HL-60 (cell line): ENCODE data around the gene PERP.
"Not testable (repeated sequence)": the region's sequence is repeated elsewhere in the genome, so short reads cannot be mapped to it uniquely, and the experiment has no call there.

Experiments
- DNase-seq, 2 experiments: peaks; one replicate each; pipeline ENCODE4 v3.0.0-alpha.2; 2010 to 2020; ENCODE audit warnings: low read depth in 1 of 2, low spot score in 1 of 2
- H3K27ac ChIP-seq: fragments of 250-450 bp; sonication (Bioruptor Pico); replicated peaks from 2 replicates; pipeline ENCODE4 v1.5.1; 2020; ENCODE audit warnings: mild to moderate bottlenecking, moderate library complexity
- H3K27me3 ChIP-seq: fragments of 250-450 bp; sonication (Bioruptor Pico); 2 replicates; pipeline ENCODE4 v1.5.1; 2021; ENCODE audit warnings: mild to moderate bottlenecking, moderate library complexity; ENCODE audit not compliant: insufficient read depth, poor library complexity, severe bottlenecking
- H3K4me3 ChIP-seq: replicated peaks from 2 replicates; pipeline ENCODE4 v1.5.1; 2011; ENCODE audit warnings: mild to moderate bottlenecking, control low read depth, low read length; ENCODE audit not compliant: insufficient read depth
- CTCF ChIP-seq: IDR thresholded peaks from one replicate; pipeline ENCODE4 v1.5.1; 2011; ENCODE audit warnings: low read length, control low read depth, inconsistent platforms; ENCODE audit not compliant: insufficient read depth
- GABPA ChIP-seq: IDR thresholded peaks from 2 replicates; pipeline ENCODE4 v1.6.1; 2012; ENCODE audit warnings: low read depth
- POLR2AphosphoS5 ChIP-seq: IDR thresholded peaks from 2 replicates; pipeline ENCODE4 v1.6.1; 2012; ENCODE audit warnings: low read depth
- REST ChIP-seq: IDR thresholded peaks from 2 replicates; pipeline ENCODE4 v1.6.1; 2012; ENCODE audit warnings: low read depth; ENCODE audit not compliant: insufficient replicate concordance
- SPI1 ChIP-seq: IDR thresholded peaks from 2 replicates; pipeline ENCODE4 v1.6.1; 2012; ENCODE audit warnings: low read depth, mild to moderate bottlenecking, borderline replicate concordance

Gene PERP

GRCh38 chr6:138085839-138086222 is 21.4 kb downstream of the PERP start:
- Histone ChIP-seq H3K27me3 (no peaks in the 10 kb centered on the region), H3K4me3 (no peak overlapping the region), H3K27ac (no peak overlapping the region)
- TF ChIP-seq GABPA (no peak), CTCF (no peak), POLR2AphosphoS5 (no peak), SPI1 (no peak), REST (no peak)
- no peak for DNase-seq

- no peak overlapping the region for H3K27ac ChIP-seq
- no peak overlapping the region for H3K4me3 ChIP-seq
- no peak for DNase-seq
- no peaks in the 10 kb centered on the region for H3K27me3 ChIP-seq
- no peak for TF ChIP-seq CTCF
- no peak for TF ChIP-seq SPI1
- no peak for TF ChIP-seq GABPA
- no peak for TF ChIP-seq REST
- TF ChIP-seq POLR2AphosphoS5: no peak
Observed at GRCh38 chr6:138084904-138085838, 22.0 kb downstream of the PERP start.

GRCh38 chr6:138082232-138082631 is 25.0 kb downstream of the PERP start:
- Histone ChIP-seq H3K27me3 (peaks cover 2% of the 10 kb centered on the region), H3K27ac (no peak overlapping the region), H3K4me3 (no peak overlapping the region)
- no peak for DNase-seq
- no peak for TF ChIP-seq REST

GRCh38 chr6:138079556-138079955 is 27.7 kb downstream of the PERP start:
- H3K27me3 ChIP-seq, DNase-seq, H3K27ac ChIP-seq, H3K4me3 ChIP-seq: not testable (repeated sequence)
